ENCODE data around the gene MZF1. TPM values are rescaled to one million over a fixed set of nuclear protein-coding genes. Genes with fewer than 3 reads are reported as not detected.

The MZF1 gene
- total RNA-seq, 2 donors from 2014 or later = 10.0 to 14.0 TPM

DNA sequence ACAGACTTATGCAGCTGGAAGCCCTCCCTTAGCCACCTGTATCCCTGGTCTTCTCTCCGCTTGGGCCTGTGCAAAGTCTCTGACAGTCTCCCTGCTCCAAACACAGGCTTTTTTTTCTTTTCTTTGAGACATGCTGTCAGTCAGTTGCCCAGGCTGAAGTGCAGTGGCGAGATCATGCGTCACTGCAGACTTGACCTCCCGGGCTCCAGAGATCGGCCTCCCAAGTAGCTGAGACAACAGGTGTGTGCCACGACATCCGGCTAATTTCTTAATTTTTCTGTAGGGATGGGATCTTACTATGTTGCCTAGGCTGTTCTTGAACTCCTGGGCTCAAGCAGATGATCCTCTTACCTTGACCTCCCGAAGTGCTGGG lies 1.6 kb downstream of the MZF1 start:
- intact Hi-C loops (cut with DNase I) = no loop called here
- DNase-seq (ENCODE audit: low spot score) = no peak

DNA sequence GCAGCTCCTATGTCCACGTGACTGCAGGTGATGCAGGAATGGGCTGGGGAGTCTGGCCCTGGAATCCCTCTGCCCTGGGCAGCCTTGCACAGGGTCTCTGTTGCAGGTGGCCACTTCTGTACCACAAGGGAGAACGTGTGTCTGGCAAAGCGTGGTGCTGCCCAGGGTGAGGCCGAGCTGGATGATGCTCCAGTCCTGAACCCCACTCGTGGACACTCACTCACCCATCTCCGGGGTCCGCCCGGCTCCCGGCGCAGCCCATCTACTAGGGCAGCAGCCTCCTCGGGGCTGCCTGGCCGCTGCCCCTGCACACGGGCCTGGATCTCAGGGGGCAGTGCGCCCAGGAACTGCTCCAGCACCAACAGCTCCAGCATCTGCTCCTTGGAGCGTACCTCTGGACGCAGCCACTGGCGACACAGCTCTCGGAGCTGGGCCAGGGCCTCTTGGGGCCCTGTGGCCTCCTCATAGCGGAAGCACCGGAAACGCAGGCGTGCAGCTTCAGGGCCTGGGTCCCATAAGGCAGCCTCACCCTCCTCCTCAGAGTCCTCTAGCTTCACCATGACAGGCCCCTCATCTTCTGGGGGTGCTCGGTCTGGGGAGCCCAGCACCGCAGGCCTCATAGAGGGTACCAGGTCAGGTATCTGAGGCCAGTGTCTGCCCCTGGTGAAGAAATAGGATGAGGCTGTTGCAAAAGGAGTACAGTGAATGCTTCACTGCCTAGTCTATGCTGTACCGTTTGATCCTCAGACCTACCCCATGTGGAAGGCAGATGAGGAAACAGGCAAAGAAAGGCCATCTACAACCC lies 2.2 kb downstream of the MZF1 start:
- DNase-seq (ENCODE audit: low spot score) = peak; percentile 72
- intact Hi-C loops (cut with DNase I) = no loop called here

DNA sequence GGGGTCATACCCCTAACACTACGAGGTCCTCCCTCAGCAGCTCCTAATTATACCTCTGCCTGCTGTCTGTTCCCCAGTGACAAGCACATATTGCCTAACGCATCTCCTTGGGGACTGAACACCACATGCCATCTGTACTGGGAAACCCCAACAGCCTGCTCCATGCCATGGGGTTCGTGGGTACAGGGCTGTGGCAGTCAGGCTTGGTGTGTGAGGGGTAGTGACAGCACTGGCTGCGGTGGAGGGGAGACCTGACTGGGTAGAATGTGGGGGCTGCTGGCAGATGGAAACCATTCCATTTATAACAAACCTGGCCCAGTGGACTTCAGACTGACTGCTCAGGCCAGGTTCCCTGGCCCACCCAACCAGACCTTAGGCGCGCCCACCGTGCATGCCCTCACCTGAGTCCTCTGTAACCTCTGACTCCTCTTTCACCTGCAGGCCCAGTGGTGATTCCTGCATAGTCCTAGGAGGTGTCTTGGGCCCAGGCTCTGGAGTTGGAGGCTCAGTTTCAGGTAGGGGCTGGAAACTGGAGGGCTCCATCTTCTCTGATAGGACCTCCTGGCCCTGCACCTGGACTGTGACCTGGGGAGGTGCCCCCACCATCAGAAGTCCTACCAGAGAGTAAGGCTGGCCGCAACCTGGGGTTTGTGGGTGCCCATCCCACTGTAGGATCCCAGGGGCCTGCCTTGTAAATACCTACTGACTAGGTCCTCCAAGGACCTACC lies 3.0 kb downstream of the MZF1 start:
- intact Hi-C loops (cut with DNase I) = no loop called here
- peak; percentile 80 for DNase-seq (ENCODE audit: low spot score)

DNA sequence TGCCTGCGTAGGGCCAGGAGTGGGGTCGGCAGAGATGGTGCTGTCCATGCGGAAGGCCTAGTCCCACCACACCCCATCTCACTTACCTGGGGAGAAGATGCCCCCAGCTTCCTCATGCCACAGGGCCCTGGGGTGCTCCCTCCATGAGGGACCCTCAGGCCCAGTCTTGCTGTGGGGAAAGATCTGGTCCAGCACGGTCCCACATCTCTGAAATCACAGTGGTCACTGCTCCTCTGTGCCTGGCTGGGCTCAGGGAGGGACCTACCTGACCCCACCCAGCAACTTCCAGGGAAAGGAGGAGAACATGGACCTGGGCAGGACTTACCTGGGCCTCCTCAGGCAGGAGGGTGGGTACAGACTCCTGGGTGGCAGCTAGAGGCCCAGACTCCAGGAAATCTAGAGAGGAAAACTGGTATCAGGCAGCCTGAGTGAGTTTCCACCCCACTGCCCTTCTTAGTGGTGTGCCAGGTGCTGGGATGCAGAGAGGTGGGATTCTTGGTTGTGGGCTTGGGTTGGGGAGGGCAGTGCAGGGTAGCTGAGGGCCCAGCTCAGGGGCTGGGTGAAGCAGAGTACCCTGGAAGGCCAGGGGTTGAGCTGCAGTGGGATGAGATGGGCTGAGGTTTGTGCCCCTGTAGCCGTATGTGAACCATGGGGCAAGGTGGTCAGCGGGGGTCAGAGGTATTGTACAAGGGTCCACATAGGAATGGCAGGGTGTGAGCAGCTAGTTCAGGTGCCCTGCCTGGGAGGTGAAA lies 3.8 kb downstream of the MZF1 start:
- peak; percentile 70 for DNase-seq (ENCODE audit: low spot score)
- intact Hi-C loops (cut with DNase I) = no loop called here

DNA sequence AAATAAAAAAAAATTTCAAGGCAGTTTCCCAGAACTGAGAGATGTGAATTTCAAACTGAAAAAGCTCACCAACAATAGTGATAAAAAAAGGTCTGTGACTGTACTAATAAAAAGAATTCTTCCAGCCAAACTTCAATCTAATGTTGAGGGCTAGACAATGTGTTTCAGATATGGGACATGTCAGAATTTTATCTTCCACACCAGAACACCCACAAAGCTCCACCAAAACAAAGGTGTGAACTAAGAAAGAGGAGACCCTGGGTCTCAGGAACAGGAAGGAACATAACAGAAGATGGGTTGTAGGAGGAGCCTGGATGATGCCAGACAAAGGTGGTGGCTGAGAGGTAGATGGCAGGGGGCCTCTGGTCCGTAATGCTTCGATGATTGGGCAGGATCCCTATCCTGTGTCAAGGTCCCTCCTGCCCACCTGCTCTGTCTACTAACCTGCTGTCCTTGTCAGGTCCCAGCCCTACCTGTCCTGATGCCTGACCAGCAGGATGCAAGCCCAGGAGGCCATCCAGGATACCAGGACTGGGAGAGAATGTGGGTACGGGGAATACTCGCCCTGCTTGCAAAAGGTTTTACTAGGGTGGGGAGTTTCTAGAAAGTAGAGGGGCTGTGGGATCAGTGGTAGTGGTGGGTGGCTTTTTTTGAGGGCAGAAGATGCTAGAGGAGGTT lies 4.5 kb downstream of the MZF1 start:
- intact Hi-C loops (cut with DNase I) = no loop called here

DNA sequence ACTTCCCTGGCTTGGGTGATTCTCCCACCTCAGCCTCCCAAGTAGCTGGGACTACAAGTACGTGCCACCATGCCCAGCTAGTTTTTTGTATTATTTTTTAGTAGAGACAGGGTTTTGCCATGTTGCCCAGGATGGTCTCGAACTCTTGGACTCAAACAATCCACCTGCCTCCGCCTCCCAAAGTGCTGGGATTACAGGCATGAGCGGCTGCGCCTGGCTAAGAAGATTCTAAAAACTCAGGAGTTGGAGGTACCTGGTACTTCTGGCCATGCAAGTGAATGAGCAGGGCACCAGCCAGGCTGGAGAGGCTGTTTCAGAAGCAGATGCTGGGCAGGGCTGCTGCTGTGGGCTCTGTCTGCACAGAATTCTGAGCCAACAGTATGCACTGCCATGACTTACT lies 6.1 kb downstream of the MZF1 start:
- intact Hi-C loops (cut with DNase I) = no loop called here
- no peak for DNase-seq (ENCODE audit: low spot score)

More for the DNA sequence above, 4.5 kb downstream of the MZF1 start:
- no peak for DNase-seq (ENCODE audit: low spot score)

DNA sequence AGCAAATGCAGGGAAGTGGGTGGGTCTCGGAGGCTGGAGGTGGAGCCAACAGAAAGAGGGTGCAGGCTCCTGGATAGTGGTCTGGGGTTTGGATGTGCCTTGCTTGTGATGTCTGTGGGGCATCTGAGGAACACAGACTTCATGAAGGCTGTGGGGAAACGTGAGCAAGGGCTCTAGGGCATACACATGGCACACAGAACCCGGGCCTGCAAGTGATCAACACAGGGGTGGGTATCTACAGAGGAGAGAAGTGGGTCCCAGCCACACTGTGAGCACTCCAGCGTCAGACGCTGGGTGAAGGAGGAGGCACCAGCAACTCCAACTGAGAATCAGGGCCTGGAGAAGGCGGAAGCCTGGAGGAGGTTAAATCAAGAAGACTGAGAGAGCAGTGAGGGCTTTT lies 9.3 kb downstream of the MZF1 start:
- no peak for DNase-seq (ENCODE audit: low spot score)
- intact Hi-C loops (cut with DNase I) = no loop called here

DNA sequence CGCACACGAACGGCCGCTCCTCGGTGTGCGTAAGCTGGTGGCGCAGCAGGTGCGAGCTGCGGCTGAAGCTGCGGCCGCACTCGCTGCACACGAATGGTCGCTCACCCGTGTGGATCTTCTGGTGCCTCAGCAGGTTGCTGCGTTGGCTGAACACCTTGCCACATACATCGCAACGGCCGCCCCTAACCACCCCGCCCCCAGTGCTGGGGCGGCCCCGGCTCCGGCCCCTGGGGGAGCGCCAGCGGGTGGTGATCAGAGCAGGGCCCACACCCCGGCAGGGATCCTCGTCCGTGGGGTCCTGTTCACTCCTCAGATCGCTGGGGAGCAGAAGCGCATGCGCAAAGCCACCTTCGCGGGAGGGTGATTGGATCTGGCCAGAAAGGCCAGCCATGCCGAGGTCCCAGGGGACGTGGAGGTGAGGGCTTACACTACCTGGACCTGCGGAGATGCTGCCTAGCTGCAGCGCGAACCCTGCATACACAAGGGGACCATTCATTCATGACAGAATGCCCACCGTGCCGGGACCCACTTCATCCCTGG lies 10.0 kb downstream of the MZF1 start:
- intact Hi-C loops (cut with DNase I) = no loop called here
- peak; percentile 81 for DNase-seq (ENCODE audit: low spot score)

DNA sequence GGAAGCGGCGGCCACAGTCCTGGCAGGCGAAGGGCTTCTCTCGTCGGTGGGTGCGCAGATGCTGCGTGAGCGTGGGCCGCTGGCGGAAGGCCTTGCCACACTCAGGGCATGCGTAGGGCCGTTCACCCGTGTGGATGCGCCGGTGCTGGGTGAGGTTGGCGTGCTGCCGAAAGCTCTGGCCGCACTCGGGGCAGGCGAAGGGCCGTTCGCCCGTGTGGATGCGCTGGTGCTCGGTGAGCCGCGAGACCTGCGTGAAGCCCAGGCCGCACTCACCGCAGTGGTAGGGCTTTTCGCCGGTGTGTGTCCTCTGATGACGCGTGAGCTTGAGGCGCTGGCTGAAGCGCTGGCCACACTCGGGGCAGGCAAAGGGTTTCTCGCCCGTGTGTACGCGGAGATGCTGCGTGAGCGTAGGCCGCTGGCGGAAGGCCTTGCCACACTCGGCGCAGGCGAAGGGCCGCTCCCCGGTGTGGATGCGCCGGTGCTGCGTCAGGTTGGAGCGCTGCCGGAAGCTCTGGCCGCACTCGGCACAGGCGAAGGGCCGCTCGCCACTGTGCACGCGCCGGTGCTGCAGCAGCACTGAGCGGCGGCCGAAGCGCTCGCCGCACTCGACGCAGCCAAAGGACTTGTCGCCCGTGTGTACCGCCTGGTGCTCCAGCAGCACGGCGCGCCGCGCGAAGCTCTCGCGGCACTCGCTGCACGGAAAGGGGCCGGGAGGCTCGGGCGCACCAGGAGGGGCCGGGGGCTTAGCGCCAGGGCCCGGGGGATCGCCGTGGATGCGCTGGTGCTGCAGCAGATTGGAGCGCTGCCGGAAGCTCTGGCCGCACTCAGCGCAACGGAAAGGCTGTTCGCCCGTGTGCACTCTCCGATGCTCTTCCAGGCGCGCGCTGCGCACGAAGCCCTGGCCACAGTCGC lies 10.8 kb downstream of the MZF1 start:
- DNase-seq (ENCODE audit: low spot score) = peak; percentile 87
- intact Hi-C loops (cut with DNase I) = no loop called here

DNA sequence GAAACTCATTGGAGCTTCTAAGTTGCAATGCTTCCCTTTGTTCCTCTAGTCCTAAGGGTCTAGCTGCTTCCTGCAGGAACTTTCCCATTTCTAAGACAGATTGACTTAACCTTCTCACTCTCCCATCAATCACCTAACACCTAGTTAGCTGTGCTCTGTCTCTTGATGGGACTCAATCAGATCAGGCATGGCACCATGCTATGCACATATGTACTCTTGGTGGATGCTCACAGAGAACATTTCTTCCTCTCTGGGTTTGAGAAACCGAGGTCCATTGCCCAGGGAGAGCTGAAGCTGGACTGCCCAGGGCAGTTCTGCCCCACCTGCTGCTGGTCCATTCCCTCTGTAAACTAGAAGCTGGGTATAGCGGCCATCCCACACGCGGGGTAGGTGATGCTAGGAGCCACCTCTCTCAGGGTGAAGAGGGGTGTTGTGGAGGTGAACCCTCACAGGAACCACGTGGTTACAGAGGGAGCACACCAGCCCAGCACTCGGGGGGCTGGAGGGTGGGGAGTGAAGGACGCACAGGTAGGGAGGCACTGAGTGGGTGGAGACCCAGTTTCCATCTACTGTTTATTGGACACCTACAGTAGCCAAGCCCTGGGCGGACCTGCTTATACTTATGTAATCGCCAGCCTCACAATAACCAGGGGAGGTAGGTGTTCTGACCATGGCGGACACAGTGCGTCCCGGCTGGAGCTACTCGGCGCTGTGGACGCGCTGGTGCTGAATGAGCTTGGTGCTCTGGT lies 11.6 kb downstream of the MZF1 start:
- intact Hi-C loops (cut with DNase I) = no loop called here
- DNase-seq (ENCODE audit: low spot score) = no peak

DNA sequence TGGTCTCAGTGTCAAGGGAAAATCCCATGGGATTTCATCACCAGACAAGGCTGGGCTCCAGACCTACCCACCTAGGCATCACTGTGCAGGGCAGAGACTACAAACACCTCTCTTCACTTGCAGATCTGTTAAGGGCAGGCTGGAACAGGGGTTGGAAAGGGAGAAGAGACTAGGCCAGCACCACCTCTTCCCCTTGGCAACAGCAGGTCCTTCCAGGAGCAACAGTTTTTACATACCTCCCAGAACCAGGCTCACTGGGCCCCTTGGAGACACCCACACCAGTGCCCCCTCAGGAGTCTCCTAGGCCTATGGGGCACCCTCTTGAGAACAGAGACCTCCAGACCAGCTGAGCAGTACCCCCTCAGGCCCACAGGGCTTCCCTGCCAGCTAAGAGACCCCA lies 12.2 kb downstream of the MZF1 start:
- DNase-seq (ENCODE audit: low spot score) = no peak
- intact Hi-C loops (cut with DNase I) = no loop called here

DNA sequence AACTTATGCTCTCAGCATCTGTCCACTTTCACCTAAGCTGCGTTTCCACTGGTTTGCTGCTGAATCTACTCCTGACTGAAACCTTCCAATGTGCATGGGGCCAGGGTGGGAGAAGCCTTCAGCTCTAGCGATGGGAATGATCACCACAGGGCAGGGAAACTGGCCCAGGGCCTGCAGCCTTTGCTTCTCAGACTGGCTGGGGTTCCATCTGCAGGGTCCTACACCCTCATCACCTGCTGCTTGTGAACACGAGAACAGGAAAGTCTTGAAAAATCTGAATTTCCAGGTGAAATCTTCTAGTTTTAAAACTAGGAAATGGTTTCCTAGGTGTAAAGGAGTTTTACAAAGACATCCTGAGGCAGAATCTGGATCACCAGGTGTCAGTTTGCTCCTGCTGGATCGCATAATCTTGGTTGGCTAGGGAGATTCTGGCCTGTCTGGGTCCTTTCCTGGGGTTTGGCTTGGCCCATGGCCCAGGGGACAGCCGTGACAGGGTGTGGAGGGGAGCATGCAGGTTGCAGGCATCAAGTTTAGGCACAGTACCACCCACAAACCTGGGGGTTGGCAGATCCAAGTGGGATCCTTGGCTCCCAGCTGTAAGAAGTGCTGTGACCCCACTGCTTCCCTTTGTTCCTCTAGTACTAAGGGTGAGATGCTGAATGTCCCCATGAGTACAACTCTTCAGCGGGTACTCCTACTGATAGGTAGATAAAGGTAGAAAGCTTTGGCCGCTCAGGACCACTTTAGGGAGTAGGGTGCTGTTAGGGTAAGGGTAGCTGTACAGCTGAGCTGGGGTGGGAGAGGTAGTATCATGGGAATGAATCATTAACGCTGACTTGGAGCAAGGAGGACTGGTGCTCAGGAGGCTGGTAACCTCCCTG lies 12.9 kb downstream of the MZF1 start:
- no peak for DNase-seq (ENCODE audit: low spot score)
- intact Hi-C loops (cut with DNase I) = no loop called here

DNA sequence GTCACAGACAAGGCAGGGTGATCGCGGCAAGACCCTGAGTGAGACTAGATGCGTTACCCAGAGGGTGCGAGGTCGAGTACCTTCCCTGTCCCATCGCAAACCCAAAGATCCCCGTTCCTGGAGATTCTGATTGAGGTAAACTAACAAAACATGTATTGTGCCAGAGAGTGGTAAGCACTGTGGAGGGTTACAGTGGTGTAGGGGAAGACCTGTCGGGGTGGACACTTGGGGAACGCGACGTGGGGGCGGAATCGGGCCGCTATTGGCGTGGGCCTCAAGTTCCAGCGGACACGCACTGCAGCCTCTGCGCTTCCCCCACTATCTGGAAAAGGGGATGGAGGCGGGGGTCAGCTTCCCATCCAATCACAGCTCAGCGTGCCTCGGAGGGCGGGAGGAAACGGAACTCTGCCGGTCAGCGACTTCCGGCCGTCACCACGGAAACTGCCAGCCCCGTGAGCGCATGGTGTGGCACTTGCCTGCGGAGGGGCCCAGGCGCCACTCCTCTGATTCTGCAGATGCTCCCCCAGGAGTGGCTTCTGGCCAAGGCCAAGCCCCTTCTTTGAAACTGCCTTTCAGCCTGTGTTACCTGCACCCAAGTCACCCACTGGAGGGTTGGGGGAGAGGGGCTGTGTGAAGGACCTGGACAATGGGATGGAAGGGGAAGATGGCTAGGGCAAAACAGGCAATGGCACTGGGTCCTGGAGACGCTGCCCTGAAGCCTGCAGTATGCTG lies 13.7 kb downstream of the MZF1 start:
- intact Hi-C loops (cut with DNase I) = no loop called here
- peak; percentile 97 for DNase-seq (ENCODE audit: low spot score)

DNA sequence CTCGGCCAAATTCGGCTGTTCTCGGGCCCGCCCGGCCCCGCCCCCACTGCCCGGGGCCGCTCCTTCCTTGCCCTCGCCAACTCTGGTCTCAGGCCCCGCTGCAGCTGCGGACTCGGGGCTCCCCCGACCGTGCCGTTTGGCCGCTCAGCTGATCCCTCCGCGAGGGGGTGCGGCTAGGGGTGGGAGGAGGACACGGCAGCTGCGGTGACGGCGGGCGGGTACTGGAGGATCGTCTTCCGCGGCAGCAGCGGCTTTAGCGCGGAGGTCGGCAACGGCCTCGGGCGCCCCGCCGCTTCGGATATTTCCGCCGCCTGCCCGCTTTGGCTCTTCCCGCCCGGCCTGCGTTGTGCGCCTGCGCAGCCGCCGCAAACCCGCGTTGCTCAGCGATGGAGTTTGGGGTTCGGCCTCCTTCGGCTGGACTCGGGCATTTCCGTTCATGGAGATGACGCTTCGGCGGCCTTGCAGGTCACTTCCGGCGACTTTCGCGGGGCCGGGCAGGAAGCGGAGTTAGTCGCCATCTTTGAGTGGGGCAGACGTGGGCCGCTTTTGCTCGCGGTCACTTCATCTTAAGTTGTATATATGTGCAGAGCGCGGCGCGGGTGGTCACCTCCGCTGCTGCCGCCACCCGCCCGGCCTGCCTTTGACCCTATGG lies 14.4 kb downstream of the MZF1 start:
- peak; percentile 100 for DNase-seq (ENCODE audit: low spot score)
- intact Hi-C loops (cut with DNase I) = no loop called here

DNA sequence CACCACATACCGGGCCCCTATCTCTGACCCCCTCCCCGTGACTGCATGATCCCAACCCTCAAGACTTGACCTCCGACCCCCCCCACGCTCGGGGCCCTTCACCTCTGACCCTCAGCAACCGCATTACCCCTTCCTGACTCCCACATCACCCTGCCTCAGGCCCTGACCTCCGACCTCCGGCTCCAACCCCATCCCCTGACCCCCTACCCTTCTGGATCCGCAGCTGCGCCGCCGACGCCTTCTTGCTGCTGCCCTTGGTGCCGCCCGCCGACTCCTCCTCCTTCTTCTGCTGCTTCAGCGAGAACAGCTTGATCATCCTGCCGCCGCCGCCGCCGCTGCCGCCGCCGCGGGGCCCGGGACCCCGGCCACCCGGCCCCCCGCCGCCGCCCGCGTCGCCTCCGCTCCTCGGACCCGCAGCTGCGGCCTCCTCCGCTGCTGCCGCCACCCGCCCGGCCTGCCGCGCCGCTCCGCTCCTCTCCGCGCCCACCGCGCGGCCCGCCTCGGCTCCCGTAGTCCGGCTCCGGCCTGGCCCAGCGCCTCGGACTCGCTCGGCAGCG lies 15.0 kb downstream of the MZF1 start, which contains the start of gene UBE2M:
UBE2M (minus strand) TSS at position 546 of the 557 bp plus-strand sequence; CDS start at position 316, 230 bp downstream.
- intact Hi-C loops (cut with DNase I) = no loop called here
- peak; percentile 91 for DNase-seq (ENCODE audit: low spot score)

All from posterior vena cava (tissue), 2 donors.